Ascending aorta (tissue), 2 donors: Measurements from ENCODE around the gene LAMB1. TPM values are rescaled to one million over a fixed set of nuclear protein-coding genes. Genes with fewer than 3 reads are reported as not detected.
"Not testable (repeated sequence)": the region's sequence is repeated elsewhere in the genome, so short reads cannot be mapped to it uniquely, and the experiment has no call there.

Experiments used
- DNase-seq, 2 donors: peaks; one replicate each; pipeline ENCODE4 v3.0.0-alpha.2; 2019; ENCODE audit warnings: low spot score in 2 of 2
- H3K27ac ChIP-seq, 2 donors: fragments of 200-600 bp; sonication (generic); one replicate each; pipeline ENCODE4 v1.5.1; 2016 to 2017; ENCODE audit warnings: mild to moderate bottlenecking in 1 of 2
- H3K27me3 ChIP-seq: fragments of 200-600 bp; sonication (generic); one replicate; pipeline ENCODE4 v1.5.1; 2017
- H3K36me3 ChIP-seq, 2 donors: fragments of 200-600 bp; sonication (generic); one replicate each; pipeline ENCODE4 v1.5.1; 2016
- H3K4me1 ChIP-seq, 2 donors: fragments of 200-600 bp; sonication (generic); one replicate each; pipeline ENCODE4 v1.5.1; 2016 to 2017; ENCODE audit warnings: mild to moderate bottlenecking in 1 of 2
- H3K4me3 ChIP-seq, 2 donors: fragments of 200-600 bp; sonication (generic); one replicate each; pipeline ENCODE4 v1.5.1; 2016 to 2017; ENCODE audit warnings: mild to moderate bottlenecking in 1 of 2
- H3K9me3 ChIP-seq, 2 donors: fragments of 200-600 bp; sonication (generic); one replicate each; pipeline ENCODE4 v1.5.1; 2016
- CTCF ChIP-seq, 3 experiments: fragments of 200-600 bp in 2 of 3; fragments of 450-650 bp in 1 of 3; sonication (generic) in 2 of 3; IDR thresholded peaks; one replicate each; pipeline ENCODE4 v1.5.1; 2016 to 2019; ENCODE audit warnings: antibody characterized with exemption in 3 of 3, mild to moderate bottlenecking in 1 of 3, moderate library complexity in 1 of 3
- intact Hi-C: fragments of 100-400 bp; cut with DNase I; formaldehyde crosslinking; loops from one replicate; pipeline ENCODE4 v1.15.1; 2023
- total RNA-seq: library from RNA; depleted of rRNA; stranded (reverse); fragments of >200 nt; gene quantifications from one replicate; pipeline ENCODE4 v1.1.0, GENCODE V29; 2016

The LAMB1 gene
- total RNA-seq, 1 donor from 2014 or later, result 198 TPM

- peak in 1 of 2 donors; percentile 41 for DNase-seq
- no peaks in the 10 kb centered on the region for H3K27me3 ChIP-seq
- no peaks in the 10 kb centered on the region for H3K9me3 ChIP-seq
- H3K4me3 ChIP-seq, result no peak overlapping the region
- H3K36me3 ChIP-seq, result peaks cover 22 to 74% of the 10 kb centered on the region in 2 donors
- intact Hi-C loops, result no loop called here
- peaks cover 0 to 32% of the 10 kb centered on the region in 2 donors for H3K4me1 ChIP-seq
- peak overlapping the region in 1 of 2 donors; percentile 37 for H3K27ac ChIP-seq
- no peak for TF ChIP-seq CTCF (IDR thresholded peaks at IDR 0.05)
These were observed 41.6 kb downstream of the LAMB1 start for GRCh38 chr7:107961405-107961804.

GRCh38 chr7:107960272-107960671 is 42.7 kb downstream of the LAMB1 start:
- Histone ChIP-seq H3K4me3 (no peak overlapping the region), H3K27me3 (no peaks in the 10 kb centered on the region), H3K9me3 (no peaks in the 10 kb centered on the region), H3K4me1 (peaks cover 0 to 24% of the 10 kb centered on the region in 2 donors), H3K36me3 (peaks cover 24 to 74% of the 10 kb centered on the region in 2 donors), H3K27ac (peak overlapping the region in 1 of 2 donors; percentile 16)
- intact Hi-C loops, result no loop called here
- DNase-seq, result peak in 1 of 2 donors; percentile 42
- TF ChIP-seq CTCF (IDR thresholded peaks at IDR 0.05), result no peak

- H3K4me1 ChIP-seq, result peaks cover 0 to 24% of the 10 kb centered on the region in 2 donors
- H3K4me3 ChIP-seq, result no peak overlapping the region
- no peak for TF ChIP-seq CTCF (IDR thresholded peaks at IDR 0.05)
- H3K27me3 ChIP-seq, result no peaks in the 10 kb centered on the region
- intact Hi-C loops, result no loop called here
- DNase-seq, result peak in 1 of 2 donors; percentile 67
- H3K9me3 ChIP-seq, result no peaks in the 10 kb centered on the region
- peaks cover 23 to 73% of the 10 kb centered on the region in 2 donors for H3K36me3 ChIP-seq
- H3K27ac ChIP-seq, result peak overlapping the region; percentile 16 to 63
These were observed 43.4 kb downstream of the LAMB1 start for GRCh38 chr7:107959527-107959898.

- no peaks in the 10 kb centered on the region for H3K27me3 ChIP-seq
- DNase-seq, result peak in 1 of 2 donors; percentile 79
- peak overlapping the region; percentile 63 to 66 for H3K27ac ChIP-seq
- H3K4me1 ChIP-seq, result peaks cover 0 to 24% of the 10 kb centered on the region in 2 donors
- no peak for TF ChIP-seq CTCF (IDR thresholded peaks at IDR 0.05)
- H3K36me3 ChIP-seq, result peaks cover 21 to 73% of the 10 kb centered on the region in 2 donors
- intact Hi-C loops, result no loop called here
- H3K4me3 ChIP-seq, result peak overlapping the region in 1 of 2 donors; percentile 13
- H3K9me3 ChIP-seq, result no peaks in the 10 kb centered on the region
These were observed 44.0 kb downstream of the LAMB1 start for GRCh38 chr7:107958764-107959526.

GRCh38 chr7:107957436-107957835 is 45.5 kb downstream of the LAMB1 start:
- H3K36me3 ChIP-seq, result peaks cover 20 to 73% of the 10 kb centered on the region in 2 donors
- TF ChIP-seq CTCF (IDR thresholded peaks at IDR 0.05), result no peak
- no peak overlapping the region for H3K4me3 ChIP-seq
- H3K4me1 ChIP-seq, result peaks cover 0 to 28% of the 10 kb centered on the region in 2 donors
- intact Hi-C loops, result no loop called here
- H3K27me3 ChIP-seq, result no peaks in the 10 kb centered on the region
- no peaks in the 10 kb centered on the region for H3K9me3 ChIP-seq
- H3K27ac ChIP-seq, result peak overlapping the region; percentile 63 to 66
- peak in 1 of 2 donors; percentile 61 for DNase-seq

- H3K27me3 ChIP-seq, intact Hi-C loops, H3K9me3 ChIP-seq, H3K4me3 ChIP-seq: not testable (repeated sequence)
- peak in 1 of 2 donors; percentile 56 for DNase-seq
- Histone ChIP-seq H3K36me3 (peaks cover 20 to 72% of the 10 kb centered on the region in 2 donors), H3K27ac (peak overlapping the region; percentile 63 to 66), H3K4me1 (peaks cover 0 to 31% of the 10 kb centered on the region in 2 donors)
These were observed 46.0 kb downstream of the LAMB1 start for GRCh38 chr7:107956950-107957349.
